Astrocyte of the spinal cord (primary cell): ENCODE measurements around the gene FAXDC2.
"Not testable (repeated sequence)": the region's sequence is repeated elsewhere in the genome, so short reads cannot be mapped to it uniquely, and the experiment has no call there.

Experiments
- DNase-seq: peaks from one replicate; pipeline ENCODE4 v3.0.0; 2011; ENCODE audit warnings: low read depth, low spot score
- H3K4me3 ChIP-seq: 2 replicates; pipeline ENCODE4 v1.5.1; 2011; ENCODE audit warnings: low read depth, mild to moderate bottlenecking, low read length, moderate library complexity
- in situ Hi-C: cut with HindIII; loops from 2 replicates; pipeline ENCODE4 v1.10.0; 2017; ENCODE audit warnings: low sequenced_read_pairs
- TF ChIP-seq, protein P1 (sequence below): IDR thresholded peaks from 2 replicates; pipeline ENCODE4 v1.5.1; 2012; ENCODE audit warnings: low read depth, mild to moderate bottlenecking, low read length, inconsistent platforms

The FAXDC2 gene

DNA sequence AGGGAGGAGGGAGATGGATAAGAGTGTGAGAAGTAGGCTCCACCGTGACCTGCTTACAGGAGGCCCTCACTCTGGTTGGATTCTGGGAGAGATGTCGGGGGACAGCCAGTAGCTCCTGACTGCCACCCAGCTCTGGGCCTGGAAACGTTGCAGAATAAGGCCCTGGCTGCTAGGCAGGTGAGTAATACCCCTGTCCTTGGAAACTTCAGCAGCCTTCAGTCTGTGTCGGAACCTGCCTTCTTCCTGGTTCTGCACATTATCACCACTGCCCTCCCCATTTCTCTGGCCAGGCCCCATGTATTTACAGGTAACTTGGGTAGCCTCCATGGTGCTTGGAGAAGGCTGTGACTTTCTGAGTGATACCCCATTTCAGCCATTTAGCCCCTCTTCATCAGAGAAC is 26.8 kb downstream of the FAXDC2 start:
- no peak for DNase-seq
- H3K4me3 ChIP-seq = no peak overlapping the region
- in situ Hi-C loops = no loop called here
- TF ChIP-seq, protein P1, sequence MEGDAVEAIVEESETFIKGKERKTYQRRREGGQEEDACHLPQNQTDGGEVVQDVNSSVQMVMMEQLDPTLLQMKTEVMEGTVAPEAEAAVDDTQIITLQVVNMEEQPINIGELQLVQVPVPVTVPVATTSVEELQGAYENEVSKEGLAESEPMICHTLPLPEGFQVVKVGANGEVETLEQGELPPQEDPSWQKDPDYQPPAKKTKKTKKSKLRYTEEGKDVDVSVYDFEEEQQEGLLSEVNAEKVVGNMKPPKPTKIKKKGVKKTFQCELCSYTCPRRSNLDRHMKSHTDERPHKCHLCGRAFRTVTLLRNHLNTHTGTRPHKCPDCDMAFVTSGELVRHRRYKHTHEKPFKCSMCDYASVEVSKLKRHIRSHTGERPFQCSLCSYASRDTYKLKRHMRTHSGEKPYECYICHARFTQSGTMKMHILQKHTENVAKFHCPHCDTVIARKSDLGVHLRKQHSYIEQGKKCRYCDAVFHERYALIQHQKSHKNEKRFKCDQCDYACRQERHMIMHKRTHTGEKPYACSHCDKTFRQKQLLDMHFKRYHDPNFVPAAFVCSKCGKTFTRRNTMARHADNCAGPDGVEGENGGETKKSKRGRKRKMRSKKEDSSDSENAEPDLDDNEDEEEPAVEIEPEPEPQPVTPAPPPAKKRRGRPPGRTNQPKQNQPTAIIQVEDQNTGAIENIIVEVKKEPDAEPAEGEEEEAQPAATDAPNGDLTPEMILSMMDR = no peak

GRCh38 chr5:154822896-154823295 is 27.5 kb downstream of the FAXDC2 start:
- H3K4me3 ChIP-seq, in situ Hi-C loops: not testable (repeated sequence)

GRCh38 chr5:154820383-154820782 is 30.0 kb downstream of the FAXDC2 start:
- in situ Hi-C loops = no loop called here
- DNase-seq = no peak
- H3K4me3 ChIP-seq = no peak overlapping the region
- TF ChIP-seq, protein P1 = no peak

More at GRCh38 chr5:154822896-154823295, 27.5 kb downstream of the FAXDC2 start:
- not testable (repeated sequence) for DNase-seq

DNA sequence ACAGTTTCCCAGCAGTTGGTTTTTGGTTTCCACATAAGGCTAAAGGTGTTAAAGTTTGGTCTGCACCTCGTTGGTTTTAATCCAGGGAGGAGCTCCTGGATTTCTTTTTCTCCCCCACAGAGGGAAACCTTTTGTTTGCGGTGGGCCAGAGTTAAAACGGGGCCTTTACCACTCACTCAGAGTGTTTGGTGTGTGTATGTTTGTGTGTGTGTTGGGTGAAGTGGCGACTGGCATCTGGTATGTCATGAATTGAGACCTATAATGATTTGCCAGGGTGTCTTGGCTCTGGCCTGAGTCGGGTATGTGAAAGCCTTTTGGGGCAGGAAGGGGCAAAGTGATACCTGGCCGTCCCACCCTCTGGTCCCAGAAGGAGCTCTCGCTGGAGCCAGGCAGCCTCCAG is 30.9 kb downstream of the FAXDC2 start:
- no peak for DNase-seq
- in situ Hi-C loops = no loop called here
- TF ChIP-seq, protein P1 = no peak
- no peak overlapping the region for H3K4me3 ChIP-seq

- TF ChIP-seq, protein P1 = no peak
- DNase-seq = no peak
- no peak overlapping the region for H3K4me3 ChIP-seq
- in situ Hi-C loops = no loop called here
Measured at GRCh38 chr5:154818471-154819116, 31.8 kb downstream of the FAXDC2 start.

DNA sequence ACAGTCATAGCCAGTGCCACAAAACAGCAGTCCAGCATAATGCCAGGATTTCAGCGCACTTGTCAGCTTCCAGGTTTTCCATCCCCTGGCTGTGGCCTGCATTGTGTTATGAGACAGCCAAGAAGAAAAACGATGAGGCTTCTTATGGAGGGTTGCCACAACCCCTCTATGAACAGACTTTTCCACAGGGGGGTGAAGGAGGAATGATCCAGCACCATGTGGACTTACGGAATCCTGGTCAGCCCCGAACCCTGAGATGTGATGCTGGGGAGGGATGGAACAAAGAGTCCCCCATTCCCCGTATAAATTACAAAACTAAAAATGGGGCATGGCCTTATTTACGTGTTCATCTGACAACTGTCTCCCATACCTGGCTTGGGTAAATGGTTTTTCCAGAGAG is 32.6 kb downstream of the FAXDC2 start:
- no peak overlapping the region for H3K4me3 ChIP-seq
- in situ Hi-C loops = no loop called here
- TF ChIP-seq, protein P1 = no peak
- DNase-seq = no peak

- H3K4me3 ChIP-seq = no peak overlapping the region
- DNase-seq = no peak
- in situ Hi-C loops = no loop called here
- TF ChIP-seq, protein P1 = no peak
Measured at GRCh38 chr5:154816891-154817492, 33.4 kb downstream of the FAXDC2 start.
